GM10266 (cell line): Measurements from ENCODE around the gene BCAR3.

Experiments used
- DNase-seq: peaks from one replicate; pipeline ENCODE4 v3.0.0; 2012; ENCODE audit errors: extremely low spot score
- TF ChIP-seq, protein P1 (sequence below): IDR thresholded peaks from 2 replicates; pipeline ENCODE4 v1.5.1; 2012; ENCODE audit warnings: mild to moderate bottlenecking, low read depth; ENCODE audit not compliant: control insufficient read depth, insufficient read depth; ENCODE audit errors: missing control alignments

BCAR3 gene

DNA sequence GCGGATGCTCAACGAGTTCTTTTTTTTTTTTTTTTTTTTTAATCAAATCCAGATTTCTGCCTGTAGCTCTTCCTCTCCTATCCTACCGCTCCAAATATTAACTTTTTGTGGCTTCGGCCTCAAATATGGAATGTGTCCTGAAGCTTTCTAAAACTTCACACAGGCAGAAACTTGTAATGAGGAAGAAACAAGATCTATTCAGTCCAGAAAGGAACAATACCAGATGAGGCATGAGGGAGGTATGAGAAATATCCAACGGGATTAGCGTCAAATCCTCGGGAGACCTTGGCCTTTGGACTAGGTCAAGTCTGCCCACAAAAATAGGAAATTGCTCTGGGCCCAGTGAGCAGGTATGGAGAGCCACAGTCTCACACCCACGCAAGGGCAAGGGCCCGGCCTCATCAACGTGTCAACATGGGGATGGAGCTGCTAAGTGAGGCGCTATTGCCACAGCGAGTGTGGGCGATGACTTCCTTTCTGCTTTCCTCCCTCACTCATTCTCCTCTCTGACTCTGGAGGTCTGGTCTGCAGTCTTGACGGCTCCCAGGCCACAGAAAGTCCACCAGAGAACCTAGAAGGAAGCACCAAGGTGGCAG lies 66.6 kb downstream of the BCAR3 start:
- TF ChIP-seq, protein P1, sequence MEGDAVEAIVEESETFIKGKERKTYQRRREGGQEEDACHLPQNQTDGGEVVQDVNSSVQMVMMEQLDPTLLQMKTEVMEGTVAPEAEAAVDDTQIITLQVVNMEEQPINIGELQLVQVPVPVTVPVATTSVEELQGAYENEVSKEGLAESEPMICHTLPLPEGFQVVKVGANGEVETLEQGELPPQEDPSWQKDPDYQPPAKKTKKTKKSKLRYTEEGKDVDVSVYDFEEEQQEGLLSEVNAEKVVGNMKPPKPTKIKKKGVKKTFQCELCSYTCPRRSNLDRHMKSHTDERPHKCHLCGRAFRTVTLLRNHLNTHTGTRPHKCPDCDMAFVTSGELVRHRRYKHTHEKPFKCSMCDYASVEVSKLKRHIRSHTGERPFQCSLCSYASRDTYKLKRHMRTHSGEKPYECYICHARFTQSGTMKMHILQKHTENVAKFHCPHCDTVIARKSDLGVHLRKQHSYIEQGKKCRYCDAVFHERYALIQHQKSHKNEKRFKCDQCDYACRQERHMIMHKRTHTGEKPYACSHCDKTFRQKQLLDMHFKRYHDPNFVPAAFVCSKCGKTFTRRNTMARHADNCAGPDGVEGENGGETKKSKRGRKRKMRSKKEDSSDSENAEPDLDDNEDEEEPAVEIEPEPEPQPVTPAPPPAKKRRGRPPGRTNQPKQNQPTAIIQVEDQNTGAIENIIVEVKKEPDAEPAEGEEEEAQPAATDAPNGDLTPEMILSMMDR, result no peak
- DNase-seq, result peak; percentile 38

GRCh38 chr1:93614541-93614940 lies 67.1 kb downstream of the BCAR3 start:
- TF ChIP-seq, protein P1, result no peak
- DNase-seq, result no peak

DNA sequence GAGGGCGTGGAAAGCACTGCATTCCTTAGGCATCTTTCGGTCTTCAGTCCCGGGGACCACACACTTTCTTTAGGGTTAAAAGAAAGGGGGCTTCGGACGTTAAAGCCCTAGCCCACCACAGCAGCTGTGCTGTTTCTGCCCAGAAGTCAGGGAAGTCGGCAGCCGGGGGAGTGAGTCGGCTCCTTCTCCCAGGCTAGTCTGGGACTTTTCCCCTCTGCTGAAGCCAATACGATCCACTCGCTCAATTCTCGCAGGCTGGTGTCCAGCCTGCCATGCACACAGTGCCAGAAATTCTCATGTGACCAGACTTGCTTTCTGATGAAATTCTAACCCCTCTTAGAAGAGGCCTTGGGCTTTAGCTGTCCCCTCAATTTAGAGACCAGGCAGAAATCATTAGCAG lies 67.7 kb downstream of the BCAR3 start:
- TF ChIP-seq, protein P1, result no peak
- DNase-seq, result no peak

DNA sequence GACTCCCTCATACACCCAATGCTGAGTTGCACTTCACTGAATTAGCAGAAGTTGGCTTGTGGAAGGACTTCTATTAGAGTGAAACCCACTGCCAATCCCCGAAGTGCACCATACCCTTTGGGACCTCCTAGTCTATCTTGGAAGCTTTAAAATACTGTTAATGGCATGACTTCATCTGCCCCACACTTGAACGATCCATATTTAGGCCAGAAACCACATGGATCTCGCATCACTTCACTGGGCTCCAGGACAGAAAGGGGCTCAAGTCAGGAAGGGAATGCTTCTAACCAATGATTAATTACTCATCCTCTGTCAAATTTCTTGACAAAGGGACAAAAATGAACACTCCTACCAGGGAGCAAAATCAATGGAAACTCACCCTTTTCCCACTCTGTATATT lies 69.1 kb downstream of the BCAR3 start:
- DNase-seq, result no peak
- TF ChIP-seq, protein P1, result no peak

GRCh38 chr1:93611668-93612067 lies 70.0 kb downstream of the BCAR3 start:
- TF ChIP-seq, protein P1, result no peak
- no peak for DNase-seq

DNA sequence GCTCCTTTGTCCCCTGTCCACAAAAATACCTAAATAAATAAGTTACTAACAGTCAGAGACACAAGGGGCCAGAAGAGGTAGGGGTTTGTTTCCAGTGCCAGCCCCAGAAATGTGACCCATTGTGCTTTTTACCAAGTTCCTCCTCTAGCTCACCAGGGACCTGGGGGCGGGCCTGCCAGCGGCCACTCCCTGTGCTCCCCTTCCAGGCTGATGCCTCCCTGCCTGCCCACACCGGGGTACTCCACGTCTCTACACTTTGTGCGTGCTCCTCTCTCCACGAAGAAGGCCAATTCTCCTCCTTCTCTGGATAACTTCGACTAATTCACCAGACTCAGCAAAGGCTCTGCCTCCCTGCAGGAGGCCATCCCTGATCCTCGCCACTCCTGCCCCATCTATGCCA lies 72.1 kb downstream of the BCAR3 start:
- DNase-seq, result no peak
- TF ChIP-seq, protein P1, result no peak

GRCh38 chr1:93608187-93609109 lies 73.2 kb downstream of the BCAR3 start:
- TF ChIP-seq, protein P1, result no peak
- DNase-seq, result no peak
